Uterus (tissue), 2 donors: ENCODE data around the gene ZSCAN10.

Source experiments
- CTCF ChIP-seq, 4 experiments: fragments of 200-600 bp in 2 of 4; fragments of 450-650 bp in 2 of 4; sonication (generic) in 2 of 4; IDR thresholded peaks; one replicate each; pipeline ENCODE4 v1.5.1; 2016 to 2019; ENCODE audit warnings: antibody characterized with exemption in 4 of 4, mild to moderate bottlenecking in 2 of 4, moderate library complexity in 1 of 4
- POLR2A ChIP-seq, 2 donors: fragments of 450-650 bp; IDR thresholded peaks; one replicate each; pipeline ENCODE4 v1.6.1; 2016; ENCODE audit warnings: antibody characterized with exemption in 2 of 2, mild to moderate bottlenecking in 1 of 2, moderate library complexity in 1 of 2

- TF ChIP-seq CTCF (IDR thresholded peaks at IDR 0.05) = no peak
- TF ChIP-seq POLR2A (IDR thresholded peaks at IDR 0.05) = no peak
Measured at GRCh38 chr16:3049921-3050481, 49.1 kb downstream of the ZSCAN10 start.
